ENCODE results near the gene MYO3B.

- TF ChIP-seq CTCF (IDR thresholded peaks at IDR 0.05) (peak; percentile 43 to 56 (median 52)), EP300 (IDR thresholded peaks at IDR 0.05; ENCODE audit: low read depth) (no peak), POLR2A (IDR thresholded peaks at IDR 0.05) (no peak), POLR2AphosphoS5 (IDR thresholded peaks at IDR 0.05) (no peak)
Observed at GRCh38 chr2:170324640-170325046, 146.7 kb downstream of the MYO3B start.
